BJ (cell line): ENCODE data around the gene DENND1C. TPM values are rescaled to one million over a fixed set of nuclear protein-coding genes. Genes with fewer than 3 reads are reported as not detected.

Source experiments
- CTCF ChIA-PET: fragments of 350-600 bp; formaldehyde crosslinking; extraction: SDS; loops from one replicate; lab custom pipeline; 2021; ENCODE audit warnings: antibody characterized with exemption, inconsistent platforms; lab: Yijun Ruan, JAX
- POLR2A ChIA-PET: fragments of 300-600 bp; sonication (Branson Sonifier 250); formaldehyde crosslinking; extraction: SDS; loops from one replicate; lab custom pipeline; 2021; ENCODE audit warnings: antibody characterized with exemption; lab: Charles Lee
- DNase-seq: peaks from one replicate; pipeline ENCODE4 v3.0.0-alpha.2; 2011; ENCODE audit warnings: low read depth
- H3K27me3 ChIP-seq: 2 replicates; pipeline ENCODE4 v1.6.0; 2011; ENCODE audit warnings: low read length; ENCODE audit not compliant: control insufficient read depth, insufficient read depth
- H3K36me3 ChIP-seq: 2 replicates; pipeline ENCODE4 v1.5.1; 2011; ENCODE audit warnings: low read length; ENCODE audit not compliant: control insufficient read depth, insufficient read depth
- H3K4me3 ChIP-seq: 2 replicates; pipeline ENCODE4 v1.5.1; 2011; ENCODE audit warnings: low read depth, mild to moderate bottlenecking, control low read depth, low read length
- CTCF ChIP-seq: IDR thresholded peaks from 2 replicates; pipeline ENCODE4 v1.5.1; 2011; ENCODE audit warnings: low read depth, mild to moderate bottlenecking, control low read depth, inconsistent platforms, low read length, moderate library complexity; ENCODE audit not compliant: insufficient read depth
- polyA plus RNA-seq: library from polyadenylated mRNA; depleted of rRNA; stranded (reverse); fragments of >200 nt; gene quantifications from 2 replicates; pipeline ENCODE4 v1.2.3, GENCODE V29; 2011

The DENND1C gene
- polyA plus RNA-seq, 1 experiment = 0.07 TPM

- H3K4me3 ChIP-seq = no peak overlapping the region
- POLR2A ChIA-PET = no interaction called here
- no peak for TF ChIP-seq CTCF
- H3K36me3 ChIP-seq = no peaks in the 10 kb centered on the region
- H3K27me3 ChIP-seq = peaks cover 6% of the 10 kb centered on the region
- no peak for DNase-seq
- CTCF ChIA-PET = interaction anchor here (0.9 to 2.0 kb wide), 2 partner anchors 18 to 372 kb away, joined by 3 to 9 read pairs; no protein-coding TSS in a partner anchor
Measured at GRCh38 chr19:6498294-6499036, 16.9 kb upstream of the DENND1C start.

GRCh38 chr19:6495947-6496346 is 14.4 kb upstream of the DENND1C start:
- Histone ChIP-seq H3K4me3 (no peak overlapping the region), H3K36me3 (no peaks in the 10 kb centered on the region), H3K27me3 (no peaks in the 10 kb centered on the region; the same call in 1 of the 2 replicates)
- ChIA-PET CTCF (no interaction called here), POLR2A (no interaction called here)
- TF ChIP-seq CTCF = no peak
- no peak for DNase-seq

GRCh38 chr19:6494438-6495036 is 12.9 kb upstream of the DENND1C start:
- Histone ChIP-seq H3K36me3 (no peaks in the 10 kb centered on the region), H3K27me3 (no peaks in the 10 kb centered on the region), H3K4me3 (no peak overlapping the region)
- no peak for DNase-seq
- POLR2A ChIA-PET = no interaction called here
- CTCF ChIA-PET = interaction anchor here (0.7 kb wide), 1 partner anchor 369 kb away, joined by 3 read pairs; no protein-coding TSS in a partner anchor
- no peak for TF ChIP-seq CTCF

GRCh38 chr19:6491802-6492592 is 10.4 kb upstream of the DENND1C start:
- no peak for TF ChIP-seq CTCF
- CTCF ChIA-PET = interaction anchor here (0.6 to 1.7 kb wide), 2 partner anchors 10 to 24 kb away, joined by 5 to 7 read pairs; partner anchors contain the start of gene DENND1C
- POLR2A ChIA-PET = no interaction called here
- Histone ChIP-seq H3K4me3 (no peak overlapping the region), H3K27me3 (no peaks in the 10 kb centered on the region), H3K36me3 (no peaks in the 10 kb centered on the region)
- DNase-seq = no peak

GRCh38 chr19:6490134-6490533 is 8.5 kb upstream of the DENND1C start:
- no peak overlapping the region for H3K4me3 ChIP-seq
- ChIA-PET CTCF (no interaction called here), POLR2A (no interaction called here)
- H3K36me3 ChIP-seq = no peaks in the 10 kb centered on the region
- no peak for DNase-seq
- H3K27me3 ChIP-seq = no peaks in the 10 kb centered on the region
- TF ChIP-seq CTCF = no peak
